ENCODE data around the gene TIMM22.

TIMM22 gene

DNA sequence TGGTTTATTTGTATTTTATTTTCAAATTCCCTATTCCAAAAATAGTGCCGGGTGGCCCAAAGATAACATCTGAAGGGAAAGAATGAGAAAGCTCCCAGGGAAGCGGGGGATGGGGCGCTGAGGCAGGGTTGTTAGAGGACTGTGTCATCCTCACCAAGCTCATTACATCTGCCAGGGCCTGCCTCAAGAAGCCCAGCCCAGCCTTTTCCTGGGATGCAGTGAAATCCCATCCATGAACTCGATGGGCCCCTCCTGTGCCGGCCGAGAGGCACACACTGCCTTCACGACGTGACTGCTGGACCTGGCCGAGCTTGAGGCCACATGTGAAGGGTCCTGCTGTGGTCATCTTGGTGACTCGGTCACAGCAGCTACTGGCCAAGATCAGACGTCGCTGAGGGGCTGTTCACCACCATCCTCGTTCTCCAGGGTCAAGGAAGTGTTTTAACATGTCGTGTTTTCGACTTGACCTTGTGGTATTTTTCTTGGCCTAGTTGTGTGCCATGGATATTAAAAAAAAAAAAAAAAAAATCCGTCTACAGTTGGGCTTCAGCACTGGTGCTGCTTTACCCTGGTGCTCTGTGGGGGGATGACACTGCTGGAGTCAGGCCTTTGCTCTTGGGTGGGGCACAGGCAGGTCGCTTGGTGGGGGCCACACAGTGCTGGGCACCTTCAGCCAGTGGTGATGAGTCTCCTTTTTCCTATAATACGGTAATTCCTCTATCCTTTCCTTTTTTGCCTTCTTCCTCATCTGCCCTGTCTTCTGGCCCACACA is 4.9 kb downstream of the TIMM22 start:
- peaks cover 20% of the 10 kb centered on the region; the same call in 1 of the 2 replicates for H4K20me1 ChIP-seq (ENCODE audit: control insufficient read depth, insufficient read depth, low read depth, low read length)
- H3K9me2 ChIP-seq (replicated peaks; ENCODE audit: control insufficient read depth, low read length) = no peaks in the 10 kb centered on the region
- no peak overlapping the region for H3K4me3 ChIP-seq (ENCODE audit: low read length)
- no peak overlapping the region for H3K4me2 ChIP-seq (ENCODE audit: low read length)
- peaks cover 19% of the 10 kb centered on the region for H3K4me1 ChIP-seq (ENCODE audit: control insufficient read depth, low read length)
- no peak for TF ChIP-seq CTCF (IDR thresholded peaks at IDR 0.05; ENCODE audit: low read depth, low read length, poor library complexity, severe bottlenecking)
- no peak for TF ChIP-seq EZH2phosphoT487 (IDR thresholded peaks at IDR 0.05; ENCODE audit: borderline replicate concordance, low read length)
- no peaks in the 10 kb centered on the region for H3K27me3 ChIP-seq (ENCODE audit: control insufficient read depth, low read length)
- H3K9me3 ChIP-seq (ENCODE audit: control insufficient read depth, insufficient read depth, low read length) = no peaks in the 10 kb centered on the region
- peaks cover 27% of the 10 kb centered on the region for H3F3A ChIP-seq (ENCODE audit: control insufficient read depth, insufficient read depth)
- peaks cover 29% of the 10 kb centered on the region for H3K79me2 ChIP-seq (ENCODE audit: control insufficient read depth, low read length)
- peaks cover 82% of the 10 kb centered on the region for H3K36me3 ChIP-seq (ENCODE audit: control insufficient read depth, low read length)
- H3K27ac ChIP-seq (ENCODE audit: low read depth, low read length) = no peak overlapping the region

DNA sequence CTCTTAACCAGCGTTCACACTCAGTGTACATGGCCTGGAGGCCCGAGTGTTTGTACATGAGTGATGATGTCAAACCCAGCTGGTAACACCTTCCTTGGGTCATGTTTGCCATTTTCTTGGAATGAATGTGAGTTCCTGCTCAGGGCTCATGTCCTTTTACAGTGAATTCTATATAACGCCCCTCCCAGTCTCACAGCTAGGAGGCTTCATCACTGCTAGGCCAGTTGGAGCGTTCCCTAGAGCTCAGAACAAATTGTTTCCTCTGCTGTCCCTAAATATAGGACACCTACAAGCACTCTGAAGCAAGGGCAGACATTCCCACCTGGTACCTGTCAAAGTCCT is 5.5 kb downstream of the TIMM22 start:
- no peaks in the 10 kb centered on the region for H3K27me3 ChIP-seq (ENCODE audit: control insufficient read depth, low read length)
- peaks cover 20% of the 10 kb centered on the region; the same call in 1 of the 2 replicates for H4K20me1 ChIP-seq (ENCODE audit: control insufficient read depth, insufficient read depth, low read depth, low read length)
- H3K4me3 ChIP-seq (ENCODE audit: low read length) = no peak overlapping the region
- TF ChIP-seq CTCF (IDR thresholded peaks at IDR 0.05; ENCODE audit: low read depth, low read length, poor library complexity, severe bottlenecking) (no peak), EZH2phosphoT487 (IDR thresholded peaks at IDR 0.05; ENCODE audit: borderline replicate concordance, low read length) (no peak)
- H3K4me1 ChIP-seq (ENCODE audit: control insufficient read depth, low read length) = peaks cover 19% of the 10 kb centered on the region
- H3K4me2 ChIP-seq (ENCODE audit: low read length) = no peak overlapping the region
- no peak overlapping the region for H3K27ac ChIP-seq (ENCODE audit: low read depth, low read length)
- H3K9me2 ChIP-seq (replicated peaks; ENCODE audit: control insufficient read depth, low read length) = no peaks in the 10 kb centered on the region
- peaks cover 27% of the 10 kb centered on the region for H3F3A ChIP-seq (ENCODE audit: control insufficient read depth, insufficient read depth)
- H3K79me2 ChIP-seq (ENCODE audit: control insufficient read depth, low read length) = peaks cover 24% of the 10 kb centered on the region
- H3K36me3 ChIP-seq (ENCODE audit: control insufficient read depth, low read length) = peaks cover 82% of the 10 kb centered on the region
- H3K9me3 ChIP-seq (ENCODE audit: control insufficient read depth, insufficient read depth, low read length) = no peaks in the 10 kb centered on the region

- H3F3A ChIP-seq (ENCODE audit: control insufficient read depth, insufficient read depth) = peaks cover 27% of the 10 kb centered on the region
- peaks cover 18% of the 10 kb centered on the region for H3K79me2 ChIP-seq (ENCODE audit: control insufficient read depth, low read length)
- TF ChIP-seq CTCF (IDR thresholded peaks at IDR 0.05; ENCODE audit: low read depth, low read length, poor library complexity, severe bottlenecking) = no peak
- TF ChIP-seq EZH2phosphoT487 (IDR thresholded peaks at IDR 0.05; ENCODE audit: borderline replicate concordance, low read length) = no peak
- peaks cover 20% of the 10 kb centered on the region; the same call in 1 of the 2 replicates for H4K20me1 ChIP-seq (ENCODE audit: control insufficient read depth, insufficient read depth, low read depth, low read length)
- peaks cover 16% of the 10 kb centered on the region for H3K4me1 ChIP-seq (ENCODE audit: control insufficient read depth, low read length)
- no peak overlapping the region for H3K27ac ChIP-seq (ENCODE audit: low read depth, low read length)
- H3K27me3 ChIP-seq (ENCODE audit: control insufficient read depth, low read length) = no peaks in the 10 kb centered on the region
- peaks cover 88% of the 10 kb centered on the region for H3K36me3 ChIP-seq (ENCODE audit: control insufficient read depth, low read length)
- no peak overlapping the region for H3K4me2 ChIP-seq (ENCODE audit: low read length)
- H3K9me3 ChIP-seq (ENCODE audit: control insufficient read depth, insufficient read depth, low read length) = no peaks in the 10 kb centered on the region
- H3K9me2 ChIP-seq (replicated peaks; ENCODE audit: control insufficient read depth, low read length) = no peaks in the 10 kb centered on the region
- H3K4me3 ChIP-seq (ENCODE audit: low read length) = no peak overlapping the region
Measured at GRCh38 chr17:1002771-1003555, 6.0 kb downstream of the TIMM22 start.
